ENCODE data around the gene AKAP13.

GRCh38 chr15:85725564-85725963 is 345.2 kb downstream of the AKAP13 start:
- TF ChIP-seq POLR2A (IDR thresholded peaks at IDR 0.05) (no peak), CTCF (IDR thresholded peaks at IDR 0.05) (no peak)
